Superior temporal gyrus (tissue), 1 donor: ENCODE measurements around the gene KCNIP3.
"Not testable (repeated sequence)": the region's sequence is repeated elsewhere in the genome, so short reads cannot be mapped to it uniquely, and the experiment has no call there.

Experiments
- DNase-seq: peaks from one replicate; pipeline ENCODE4 v3.0.0-alpha.2; 2016; ENCODE audit errors: extremely low spot score

Gene KCNIP3

DNA sequence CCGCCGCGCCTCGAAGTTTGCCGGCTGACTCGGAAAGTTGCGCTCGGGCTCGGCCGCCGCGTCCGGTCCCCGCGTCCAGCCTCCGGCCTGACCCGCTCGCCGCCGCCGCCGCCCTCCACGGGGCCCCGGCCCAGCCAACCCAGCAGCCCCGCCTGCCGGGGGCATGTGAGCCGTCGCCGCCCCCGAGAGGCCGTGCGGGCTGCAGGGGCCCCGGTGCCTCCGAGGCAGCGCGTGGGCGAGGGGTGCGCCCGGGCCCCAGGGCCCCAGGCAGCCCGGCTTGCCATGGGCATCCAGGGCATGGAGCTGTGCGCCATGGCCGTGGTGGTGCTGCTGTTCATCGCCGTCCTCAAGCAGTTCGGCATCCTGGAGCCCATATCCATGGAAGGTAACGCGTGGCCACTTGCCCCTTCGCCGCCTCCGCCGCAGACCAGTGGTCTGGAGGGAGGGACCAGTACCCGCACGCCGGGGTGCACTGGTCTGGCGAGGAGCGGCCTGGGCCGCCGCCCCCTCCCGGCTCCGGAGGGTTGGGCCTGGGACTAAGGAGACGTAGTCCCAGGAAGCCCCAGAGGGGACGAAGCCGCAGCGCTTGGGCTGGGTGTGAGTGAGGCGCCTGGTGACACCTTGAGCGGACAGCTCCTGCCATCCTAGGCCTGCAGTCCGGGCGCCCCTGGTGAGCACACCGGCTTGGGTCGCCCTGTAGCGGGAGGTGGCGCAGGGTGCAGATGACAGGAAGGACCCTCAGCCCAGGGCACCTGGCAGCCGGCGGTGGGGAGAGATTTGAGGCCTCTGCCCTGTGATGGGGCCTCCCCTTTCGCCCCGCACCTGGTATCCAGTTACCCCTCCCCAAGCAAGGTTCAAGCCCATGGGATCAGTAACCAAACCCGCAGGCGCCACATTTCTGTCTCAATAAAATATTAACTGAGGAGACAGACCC is 49.9 kb downstream of the KCNIP3 start:
- DNase-seq: no peak

DNA sequence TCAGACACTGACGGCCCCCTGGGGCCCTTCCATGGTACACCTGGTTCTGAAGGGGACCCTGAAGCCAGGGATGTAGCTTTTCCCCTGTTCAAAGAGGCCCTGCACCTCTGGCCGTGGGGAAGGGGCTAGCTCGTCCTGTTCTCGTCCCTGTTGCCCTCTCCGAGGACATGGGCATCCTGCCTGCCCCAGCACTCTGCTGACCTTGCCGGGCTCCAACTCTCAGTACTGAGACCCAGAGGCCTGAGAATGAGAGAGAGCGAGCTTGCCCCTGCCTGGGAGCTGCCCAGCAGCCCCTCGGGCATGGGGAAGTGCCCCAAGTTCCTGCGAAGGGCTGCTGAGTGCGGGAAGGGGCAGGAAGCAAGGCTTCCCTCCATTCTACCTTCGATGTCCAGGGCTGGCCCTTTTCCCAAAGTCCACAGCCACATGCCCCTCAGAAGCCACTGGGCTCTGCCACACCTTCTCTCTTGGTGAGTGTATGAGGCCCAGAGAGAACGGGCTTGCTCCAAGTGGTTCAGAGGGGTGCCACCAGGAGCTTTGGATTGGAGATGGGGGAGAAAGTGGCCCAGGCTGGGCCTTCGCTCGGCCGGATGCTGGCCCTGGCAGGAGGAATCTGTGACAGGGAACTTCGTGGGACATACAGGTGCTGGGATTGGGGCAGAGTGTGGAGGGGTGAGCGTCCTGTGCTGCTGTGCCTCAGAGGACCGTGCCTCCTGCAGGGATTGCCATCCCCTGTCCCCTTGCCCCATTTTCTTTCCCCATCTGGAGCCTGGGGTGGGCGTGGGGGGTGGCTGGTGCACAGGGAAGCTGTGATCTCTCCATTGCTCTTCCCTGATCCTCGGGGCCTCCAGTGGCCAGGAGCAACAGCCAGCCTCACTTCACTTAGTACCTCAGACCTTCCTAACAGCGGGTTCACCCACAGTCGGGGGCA is 50.8 kb downstream of the KCNIP3 start:
- DNase-seq: no peak

DNA sequence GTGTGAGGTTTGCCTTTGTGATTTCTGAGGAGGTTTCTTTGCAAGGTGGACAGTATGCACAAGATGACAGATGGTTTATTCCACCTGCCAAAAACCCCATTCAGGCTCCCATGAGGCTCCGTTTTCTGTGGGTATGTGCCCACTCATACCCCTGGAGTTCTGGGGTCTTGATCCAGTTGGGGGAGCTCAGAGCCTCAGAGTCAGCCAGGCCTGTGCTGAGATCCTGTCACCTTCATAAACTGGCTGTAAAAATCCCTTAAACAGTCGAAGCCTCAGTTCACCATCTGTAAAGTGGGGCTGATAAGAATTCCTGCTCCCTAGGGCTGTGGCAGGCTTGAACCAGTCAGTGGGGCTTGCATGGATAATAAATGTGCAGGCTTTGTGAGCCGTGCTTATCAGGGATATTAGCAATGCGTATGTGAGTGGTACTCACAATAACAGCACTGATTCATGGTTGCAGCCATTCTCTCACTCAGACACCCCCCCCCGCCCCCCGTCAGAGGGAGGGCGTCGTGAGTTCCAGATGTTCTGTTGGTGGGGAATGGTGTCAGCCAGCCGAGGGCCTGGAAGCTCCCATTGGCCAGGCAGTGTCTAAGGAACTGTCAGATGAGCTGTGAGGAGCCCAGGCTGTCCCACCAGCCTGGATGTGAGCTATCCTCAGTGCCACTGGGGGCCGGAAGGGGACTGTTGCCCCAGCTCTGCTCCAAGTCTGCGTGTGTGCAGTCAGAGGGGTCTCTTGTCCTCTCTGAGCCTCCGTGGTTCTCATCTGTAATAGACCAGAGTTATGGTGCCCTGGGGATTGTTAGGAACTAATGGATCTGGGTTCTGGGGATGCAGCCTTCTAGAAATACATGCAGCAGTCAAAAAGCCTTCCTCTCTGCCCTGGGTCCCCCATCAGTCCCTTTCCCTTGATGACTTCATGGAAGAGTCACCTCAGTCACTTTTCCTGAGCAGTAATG is 51.7 kb downstream of the KCNIP3 start:
- no peak for DNase-seq

DNA sequence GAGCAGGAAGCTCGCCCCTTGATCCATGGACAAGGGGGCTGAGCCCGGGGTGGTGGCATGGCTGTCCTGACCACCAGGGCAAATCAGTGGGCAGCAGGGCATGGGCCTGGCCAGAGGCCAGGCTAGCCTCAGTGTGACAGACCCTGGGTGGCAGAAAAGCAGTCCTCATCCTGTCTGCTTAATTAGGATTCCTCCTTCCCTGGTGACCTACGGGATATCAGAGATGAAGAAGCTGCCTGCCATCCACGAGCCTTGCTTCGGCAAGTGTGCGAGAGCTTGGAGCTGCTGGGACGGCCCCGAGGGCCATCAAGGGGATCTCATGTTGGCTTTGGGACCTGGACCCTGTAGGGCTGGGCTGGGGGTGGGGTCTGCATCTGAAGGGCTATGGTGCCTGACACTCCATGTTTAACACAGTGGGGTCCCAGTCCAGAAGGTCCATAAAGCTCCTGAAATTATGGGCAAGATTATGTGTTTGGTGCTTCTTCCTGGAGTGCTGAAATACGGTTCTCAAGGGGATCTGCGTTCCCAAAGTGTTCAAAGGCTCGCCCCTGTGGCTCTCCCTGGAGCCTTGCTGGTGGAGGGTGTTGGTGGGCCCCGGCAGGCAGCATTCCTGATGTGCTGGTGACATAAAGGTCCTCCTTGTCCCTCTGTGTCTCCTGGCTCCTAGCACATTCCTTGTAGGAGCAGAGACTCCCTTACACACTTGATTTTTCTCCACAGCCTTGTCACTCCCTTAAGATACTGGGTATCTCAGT is 52.6 kb downstream of the KCNIP3 start:
- no peak for DNase-seq

DNA sequence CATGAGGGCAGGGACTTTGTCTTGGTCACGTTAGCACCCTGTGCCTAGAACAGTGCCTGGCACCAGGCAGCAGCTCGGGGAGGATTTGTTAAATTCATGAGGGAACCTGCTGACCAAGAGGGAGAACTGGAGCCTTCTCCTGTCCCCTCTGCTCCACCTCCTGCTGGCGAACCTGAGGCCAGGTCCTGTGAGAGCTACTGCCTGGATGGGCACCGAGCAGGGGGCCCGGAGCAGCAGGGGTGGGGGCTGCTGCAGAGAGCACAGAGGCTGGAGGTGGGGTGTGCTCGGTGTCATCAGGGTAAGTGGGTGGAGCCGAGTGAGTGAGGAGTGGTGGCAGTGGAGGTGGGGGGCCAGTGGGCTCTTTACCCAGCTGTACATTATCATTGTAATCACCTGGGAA is 53.2 kb downstream of the KCNIP3 start:
- DNase-seq: no peak

DNA sequence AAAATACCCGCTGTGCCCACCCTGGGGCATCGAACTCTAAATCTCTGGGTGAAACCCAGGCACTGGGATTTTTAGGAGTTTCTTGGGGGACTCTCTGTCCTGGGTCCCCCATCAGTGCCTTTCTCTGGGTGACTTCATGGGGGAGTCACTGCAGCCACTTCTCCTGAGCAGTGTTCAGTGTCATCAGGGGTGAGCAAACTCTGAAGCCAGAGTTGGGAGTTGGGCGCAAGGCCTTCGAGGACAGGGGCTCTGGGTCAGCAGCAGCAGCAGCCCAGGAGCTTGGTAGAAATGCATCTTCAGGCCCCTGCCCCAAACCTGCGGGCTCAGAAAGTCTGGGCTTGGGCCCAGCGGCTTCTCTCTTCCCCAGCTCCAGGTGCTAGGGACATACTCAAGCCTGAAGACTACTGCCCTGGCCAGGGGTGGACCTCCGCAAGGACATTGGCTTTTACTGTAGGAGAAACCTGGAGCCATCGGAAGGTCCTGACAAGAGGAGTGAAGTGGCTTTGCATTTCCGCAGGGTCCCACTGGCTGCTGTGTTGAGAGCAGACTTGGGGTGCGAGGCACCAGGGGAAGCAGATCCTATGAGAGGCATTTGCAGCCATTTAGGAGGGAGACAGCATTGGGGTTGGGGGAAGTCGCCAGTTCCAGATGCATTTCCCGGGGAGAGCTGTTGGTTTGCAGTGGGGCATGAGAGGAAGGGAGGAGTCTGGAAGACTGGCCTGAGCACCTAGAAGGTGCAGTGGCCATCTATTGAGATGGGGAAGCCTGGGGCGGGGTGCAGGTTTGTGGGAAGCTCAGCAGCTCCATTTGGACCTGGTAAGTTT is 53.8 kb downstream of the KCNIP3 start:
- DNase-seq: no peak

DNA sequence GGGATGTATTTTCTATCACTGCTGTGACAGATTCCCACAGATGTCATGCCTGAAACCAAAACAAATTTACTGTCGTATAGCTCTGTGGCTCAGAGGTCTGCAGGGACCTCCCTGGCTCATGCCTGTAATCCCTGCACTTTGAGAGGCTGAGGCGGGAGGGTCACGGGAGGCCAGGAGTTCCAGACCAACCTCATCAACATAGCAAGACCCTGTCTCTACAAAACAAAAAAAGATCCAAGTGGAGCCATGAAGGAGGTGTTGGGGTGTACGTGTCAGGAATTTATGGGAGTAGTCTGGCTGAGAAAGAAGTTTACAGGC is 54.4 kb downstream of the KCNIP3 start:
- DNase-seq: no peak

DNA sequence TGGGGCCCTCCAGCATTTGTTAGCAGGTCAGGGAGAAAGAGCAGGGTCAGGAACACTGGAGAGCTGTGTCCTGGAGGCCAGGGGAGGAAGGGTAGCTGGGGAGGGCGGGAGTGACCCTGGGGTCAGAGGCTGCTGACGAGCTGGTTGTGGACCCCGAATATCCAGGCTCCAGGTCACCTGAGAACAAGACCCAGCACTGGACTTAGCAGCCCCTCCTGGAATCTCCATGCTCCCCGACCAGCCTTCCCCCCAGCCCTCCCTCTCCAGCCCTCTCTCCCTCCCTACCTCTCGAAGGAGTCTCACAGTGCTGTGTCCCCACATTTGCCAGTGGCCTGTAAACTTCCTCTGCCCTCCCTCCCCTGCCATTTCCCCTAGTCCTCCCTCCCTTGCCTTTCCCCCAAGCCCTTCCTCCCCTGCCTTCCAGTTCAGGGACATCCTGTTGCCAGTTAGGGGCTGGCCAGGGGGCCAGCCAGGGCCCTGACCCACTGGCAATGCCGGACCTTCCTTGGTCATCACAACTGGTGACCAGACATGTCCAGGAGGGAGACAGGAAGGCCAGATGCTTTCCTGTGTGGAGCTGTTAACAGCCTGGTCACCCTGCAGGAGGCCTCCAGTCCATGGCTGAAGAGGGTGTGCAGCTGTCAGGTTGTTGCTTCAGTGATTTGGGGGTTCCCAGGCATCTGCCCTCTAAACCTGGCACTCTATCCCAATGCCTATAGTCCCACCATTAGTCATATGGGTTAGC is 55.3 kb downstream of the KCNIP3 start:
- DNase-seq: no peak

DNA sequence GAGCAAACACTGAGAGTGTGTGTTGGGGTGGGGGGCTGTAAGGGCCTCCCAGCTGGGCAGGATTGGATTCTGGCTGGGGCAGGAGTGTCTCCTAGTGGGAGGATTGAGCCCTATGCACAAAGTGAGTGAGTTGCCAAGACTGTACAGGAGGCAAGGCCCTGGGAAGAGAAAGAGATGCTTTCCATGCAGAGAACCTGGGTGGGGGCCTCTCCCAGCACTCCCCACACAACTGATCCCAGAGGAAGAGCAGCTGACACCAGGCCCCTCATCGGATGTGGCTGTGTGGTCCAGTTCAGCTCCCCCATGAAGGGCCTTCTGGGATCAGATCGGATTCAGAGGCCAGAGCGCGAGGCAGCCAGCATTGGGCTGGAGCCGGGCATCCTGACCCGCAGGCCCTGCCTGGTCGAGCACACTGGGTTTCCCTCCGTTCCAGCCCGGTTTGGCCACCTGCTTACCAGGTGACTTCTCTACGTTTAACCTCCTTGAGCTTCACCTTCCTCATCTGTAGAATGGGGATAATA is 56.0 kb downstream of the KCNIP3 start:
- no peak for DNase-seq

DNA sequence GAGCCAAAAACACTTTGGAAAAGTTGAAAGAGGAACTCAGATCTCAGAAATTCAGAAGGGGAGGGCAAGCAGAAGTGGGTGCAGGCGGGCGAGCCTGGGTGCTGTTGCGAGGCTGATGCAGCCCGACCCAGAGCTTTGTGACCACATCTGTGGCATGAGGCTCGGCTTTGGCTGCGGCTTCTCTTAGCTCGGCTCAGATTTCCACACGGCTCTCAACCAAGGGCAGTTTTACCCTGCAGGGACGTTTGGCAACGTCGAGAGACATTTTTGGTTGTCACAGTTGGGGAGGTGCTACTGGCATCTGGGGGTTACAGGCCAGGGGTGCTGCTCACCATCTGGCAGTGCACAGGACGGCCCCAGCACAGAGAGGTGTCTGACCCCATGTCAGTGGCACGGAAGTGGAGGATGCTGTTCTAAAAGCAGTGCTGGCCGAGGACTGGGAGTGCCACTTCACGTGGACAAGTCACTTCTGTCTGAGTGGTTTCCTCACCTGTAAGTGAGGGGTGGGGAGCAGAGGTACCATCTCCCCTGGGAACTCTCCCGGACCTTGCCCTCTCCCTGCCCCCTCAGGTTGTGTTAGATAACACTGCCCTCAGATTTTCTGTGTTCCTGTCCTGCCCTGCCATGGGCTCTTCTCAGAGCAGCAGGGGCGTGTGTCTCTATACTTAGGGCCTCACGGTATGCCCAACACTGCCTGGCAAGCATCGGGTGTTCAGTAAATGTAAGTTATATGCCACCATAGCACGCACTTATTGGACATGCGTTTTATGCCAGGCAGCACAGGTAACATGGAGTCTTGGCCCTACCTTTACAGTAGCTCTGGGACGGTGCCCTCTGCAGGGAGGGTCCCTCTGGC is 56.7 kb downstream of the KCNIP3 start:
- no peak for DNase-seq

DNA sequence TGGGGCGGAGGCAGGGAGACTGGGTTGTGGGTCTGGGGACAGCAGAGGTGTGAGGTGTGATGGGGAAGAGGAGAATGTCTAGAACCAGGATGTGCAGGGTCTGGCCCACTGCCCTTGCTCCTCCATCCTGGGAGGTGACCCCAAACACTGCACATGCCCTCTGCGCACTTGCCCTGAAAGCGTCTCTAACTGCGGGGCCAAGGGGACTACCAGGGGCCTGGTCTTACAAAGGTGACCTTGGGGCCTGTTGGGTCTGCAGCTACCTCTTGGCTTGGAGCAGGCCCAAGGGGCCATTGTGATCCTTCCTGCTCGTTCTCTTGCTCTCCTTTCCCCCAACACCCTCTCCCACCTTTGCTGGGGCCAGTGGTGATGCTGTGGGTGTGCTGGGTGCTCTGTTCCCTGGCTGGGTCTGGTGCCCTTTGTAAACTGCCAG is 57.3 kb downstream of the KCNIP3 start:
- no peak for DNase-seq

DNA sequence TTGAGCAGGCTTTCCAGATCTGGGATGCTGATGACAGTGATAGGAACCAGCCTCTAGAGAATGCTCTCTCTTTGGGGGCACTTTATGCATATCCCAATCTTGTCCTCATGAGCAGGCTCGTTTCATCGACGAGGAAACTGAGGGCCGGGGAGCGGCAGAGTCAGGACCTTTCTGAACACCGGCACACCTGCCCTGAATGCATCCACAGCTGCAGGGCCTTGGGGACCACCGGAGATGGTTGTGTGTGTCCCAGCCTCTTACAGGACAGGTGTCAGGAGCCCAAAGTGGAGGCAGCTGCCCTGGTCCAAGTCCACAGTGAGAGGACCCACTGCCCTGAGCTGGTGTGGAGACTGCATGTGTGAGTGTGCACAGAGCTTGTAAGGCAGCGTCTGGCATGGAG is 57.8 kb downstream of the KCNIP3 start:
- DNase-seq: no peak

DNA sequence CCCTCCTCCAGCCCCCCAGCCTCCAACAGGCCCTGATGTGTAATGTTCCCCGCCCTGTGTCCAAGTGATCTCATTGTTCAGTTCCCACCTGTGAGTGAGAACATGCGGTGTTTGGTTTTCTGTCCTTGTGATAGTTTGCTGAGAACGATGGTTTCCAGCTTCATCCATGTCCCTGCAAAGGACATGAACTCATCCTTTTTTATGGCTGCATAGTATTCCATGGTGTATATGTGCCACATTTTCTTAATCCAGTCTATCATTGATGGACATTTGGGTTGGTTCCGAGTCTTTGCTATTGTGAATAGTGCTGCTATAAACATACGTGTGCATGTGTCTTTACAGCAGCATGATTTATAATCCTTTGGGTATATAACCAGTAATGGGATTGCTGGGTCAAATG is 58.3 kb downstream of the KCNIP3 start:
- not testable (repeated sequence) for DNase-seq

DNA sequence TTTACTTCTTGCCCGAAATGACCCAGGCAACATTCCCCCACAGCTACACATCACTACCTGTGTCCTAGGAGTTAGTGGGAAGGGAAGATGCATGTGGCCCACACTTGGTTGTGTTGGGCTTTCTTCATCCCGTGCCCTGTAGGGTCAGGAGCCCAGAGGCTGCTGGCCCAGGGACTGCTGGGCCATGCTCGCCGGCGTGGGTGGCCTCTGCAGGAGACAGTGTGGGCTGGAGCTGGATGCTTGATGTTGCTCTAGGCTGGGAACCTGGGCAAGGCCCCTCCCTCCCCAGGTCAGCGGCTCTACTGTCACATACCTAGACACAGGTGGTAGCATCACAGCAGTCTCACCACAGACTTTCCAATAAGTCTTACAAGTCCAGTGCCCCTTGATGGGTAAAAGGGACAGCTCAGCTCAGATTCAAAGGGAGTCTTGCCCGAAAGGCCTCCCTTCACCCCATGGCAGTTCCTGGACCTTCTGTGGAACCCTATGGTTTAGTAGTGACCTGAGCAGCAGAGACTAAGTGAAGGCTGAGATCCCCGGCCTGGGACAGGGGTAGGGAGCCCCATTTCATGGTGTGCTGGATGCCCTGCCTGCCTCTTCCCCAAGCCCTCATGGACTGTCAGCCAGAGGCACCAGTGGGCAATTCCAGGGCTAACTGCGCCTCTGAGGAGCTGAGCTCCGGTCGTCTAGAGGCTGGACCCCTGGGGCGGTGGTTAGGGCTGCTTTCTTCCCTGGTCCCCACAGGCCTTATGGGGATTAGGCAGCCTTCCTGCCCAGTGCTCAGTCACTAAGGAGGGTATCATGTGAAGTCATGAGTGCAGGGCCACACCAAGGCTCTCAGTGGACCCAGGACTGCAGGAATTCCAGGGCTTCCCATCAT is 59.9 kb downstream of the KCNIP3 start:
- no peak for DNase-seq

DNA sequence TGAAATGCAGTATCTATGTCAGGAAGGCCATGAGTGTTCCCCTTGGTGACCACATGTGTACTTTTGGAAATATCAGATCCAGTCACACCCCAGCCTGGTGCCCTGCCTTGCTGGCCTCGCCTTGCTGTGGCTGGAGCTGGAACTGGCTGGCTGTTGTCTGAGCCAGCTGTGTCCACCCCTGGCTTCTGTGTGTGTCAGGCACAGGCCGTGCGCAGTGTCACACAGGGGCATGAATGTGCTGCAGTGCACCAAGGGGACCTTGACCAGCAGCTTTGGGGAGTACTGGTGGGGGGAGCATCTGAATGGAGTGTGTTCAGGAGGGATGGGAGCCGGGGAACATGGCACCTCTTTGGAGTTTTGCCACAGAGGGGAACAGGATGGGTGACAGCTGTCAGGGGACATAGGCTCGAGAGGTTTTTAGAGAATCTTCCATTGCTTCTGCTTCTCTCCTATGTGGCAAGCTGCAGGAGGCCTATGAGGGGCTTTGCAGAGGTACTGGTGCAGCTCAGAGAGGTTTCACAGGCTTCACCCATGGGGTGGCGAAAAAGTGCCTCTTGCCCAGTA is 60.7 kb downstream of the KCNIP3 start:
- DNase-seq: no peak

DNA sequence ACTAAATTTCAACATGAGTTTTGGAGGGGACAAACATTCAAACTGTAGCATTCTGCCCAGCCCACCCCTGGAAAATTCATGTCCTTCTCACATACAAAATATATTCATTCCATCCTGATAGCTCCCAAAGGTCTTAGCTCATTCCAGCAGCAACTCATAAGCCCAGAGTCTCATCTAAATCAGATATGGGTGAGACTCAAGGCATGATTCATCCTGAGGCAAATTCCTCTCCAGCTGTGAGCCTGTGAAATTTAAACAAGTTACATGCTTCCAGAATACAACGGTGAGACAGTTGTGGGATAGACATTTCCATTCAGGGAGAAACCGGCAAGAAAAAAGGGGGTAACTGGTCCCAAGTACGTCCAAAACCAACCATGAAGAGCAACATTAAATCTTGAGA is 61.9 kb downstream of the KCNIP3 start:
- no peak for DNase-seq

DNA sequence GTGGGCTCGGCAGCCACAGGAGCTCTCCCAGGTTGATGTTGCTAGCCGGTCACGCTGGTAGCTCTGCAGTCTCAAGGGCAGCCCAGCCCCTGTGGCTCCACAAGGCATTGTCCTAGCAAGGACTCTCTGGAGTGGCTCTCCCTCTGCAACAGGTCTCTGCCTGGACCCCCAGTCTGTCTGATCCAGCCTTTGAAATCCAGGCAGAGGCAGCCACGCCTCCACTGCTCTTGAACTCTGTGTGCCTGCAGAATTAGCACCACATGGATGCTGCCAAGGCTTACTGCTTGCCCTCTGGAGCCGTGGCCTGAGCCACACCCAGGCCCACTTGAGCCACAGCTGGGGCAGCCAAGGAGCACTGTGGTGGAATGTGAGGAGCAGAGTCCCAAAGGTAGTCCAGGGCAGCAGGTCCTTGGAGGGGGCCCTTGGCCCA is 62.4 kb downstream of the KCNIP3 start:
- no peak for DNase-seq
